K562 (cell line): ENCODE data around the gene GGPS1. TPM values are rescaled to one million over a fixed set of nuclear protein-coding genes. Genes with fewer than 3 reads are reported as not detected.

Experiments
- ATAC-seq: fragments of 200-7000 bp; cut with Tn5 transposase; 3 replicates; pipeline ENCODE4 v1.9.1; 2020; ENCODE audit warnings: moderate library complexity
- BruUV-seq: library from RNA; stranded (reverse); fragments of 400-500 nt; replicated peaks from 2 replicates; lab custom pipeline; 2021; lab: Mats Ljungman, UMichigan
- CTCF ChIA-PET: fragments of 300-600 bp; formaldehyde crosslinking; extraction: SDS; loops from one replicate; lab custom pipeline; 2021; ENCODE audit warnings: low intra/inter-chr PET ratio; lab: Yijun Ruan, JAX
- POLR2A ChIA-PET: fragments of 300-600, 350-650 bp; sonication (Branson Sonifier 250); formaldehyde crosslinking; extraction: SDS; loops from one replicate; lab custom pipeline; 2021; ENCODE audit warnings: antibody characterized with exemption, inconsistent platforms; lab: Yijun Ruan, JAX
- DNase-seq, 4 experiments: peaks; one replicate each; pipeline versions ENCODE4 v3.0.0 to v3.0.0-alpha.2; 2011 to 2018; ENCODE audit warnings: low spot score in 3 of 4, mixed read lengths in 3 of 4; ENCODE audit errors: extremely low read depth in 1 of 4
- FAIRE-seq: peaks from 2 replicates; lab custom pipeline; 2011; peaks lifted over from hg19 to GRCh38; lab: Jason Lieb, UNC
- H2AFZ ChIP-seq: 2 replicates; pipeline ENCODE4 v1.6.0; 2011; ENCODE audit warnings: low read depth, low read length, control low read depth, inconsistent platforms
- H3K27ac ChIP-seq: fragments of 200-600 bp; 3 replicates; pipeline ENCODE4 v1.8.0; 2011; ENCODE audit warnings: low read depth, mild to moderate bottlenecking, control low read depth, inconsistent platforms, low read length, moderate library complexity, mixed read lengths; ENCODE audit errors: extremely low read depth
- H3K27me3 ChIP-seq, 2 experiments: fragments of 300-600 bp in 1 of 2; 2 replicates in 1 of 2; 3 replicates in 1 of 2; pipeline versions ENCODE4 v1.6.0 to v1.8.0; 2011; ENCODE audit warnings: inconsistent platforms in 2 of 2, low read length in 2 of 2, mild to moderate bottlenecking in 1 of 2, mixed read lengths in 1 of 2, moderate library complexity in 1 of 2; ENCODE audit not compliant: control insufficient read depth in 2 of 2, insufficient read depth in 2 of 2
- H3K36me3 ChIP-seq: fragments of 300-600 bp; 3 replicates; pipeline ENCODE4 v1.8.0; 2011; ENCODE audit warnings: mild to moderate bottlenecking, low read length, inconsistent platforms; ENCODE audit not compliant: control insufficient read depth, insufficient read depth
- H3K4me1 ChIP-seq, 2 experiments: fragments of 200-600 bp in 1 of 2; replicated peaks in 1 of 2; 2 replicates in 1 of 2; 3 replicates in 1 of 2; pipeline versions ENCODE4 v1.5.1 to v1.8.0; 2011; ENCODE audit warnings: inconsistent platforms in 2 of 2, low read length in 2 of 2, mild to moderate bottlenecking in 1 of 2, mixed read lengths in 1 of 2, moderate library complexity in 1 of 2; ENCODE audit not compliant: control insufficient read depth in 2 of 2, insufficient read depth in 2 of 2
- H3K4me2 ChIP-seq: 2 replicates; pipeline ENCODE4 v1.6.1; 2011; ENCODE audit warnings: low read length, control low read depth, inconsistent platforms, mixed read lengths; ENCODE audit not compliant: insufficient read depth
- H3K4me3 ChIP-seq: fragments of 200-600 bp; sonication (generic), shearing (Covaris generic); 2 replicates; pipeline ENCODE4 v1.5.1; 2016; ENCODE audit warnings: control low read depth, inconsistent platforms
- H3K79me2 ChIP-seq: fragments of 200-600 bp; 3 replicates; pipeline ENCODE4 v1.8.0; 2011; ENCODE audit warnings: low read length, inconsistent platforms; ENCODE audit not compliant: control insufficient read depth, insufficient read depth
- H3K9ac ChIP-seq, 2 experiments: 2 replicates each; pipeline versions ENCODE4 v1.6.0 to v1.6.1; 2011; ENCODE audit warnings: low read depth in 2 of 2, low read length in 2 of 2, control low read depth in 1 of 2, inconsistent platforms in 1 of 2, mild to moderate bottlenecking in 1 of 2, mixed read lengths in 1 of 2; ENCODE audit not compliant: insufficient read depth in 1 of 2
- H3K9me1 ChIP-seq: one replicate; pipeline ENCODE4 v1.6.0; 2011; ENCODE audit warnings: inconsistent platforms, mild to moderate bottlenecking, low read length, moderate library complexity; ENCODE audit not compliant: control insufficient read depth, insufficient read depth
- H3K9me3 ChIP-seq: replicated peaks from 2 replicates; pipeline ENCODE4 v1.5.1; 2011; ENCODE audit warnings: low read depth, low read length, inconsistent platforms; ENCODE audit not compliant: control insufficient read depth, insufficient read depth
- H4K20me1 ChIP-seq: replicated peaks from 2 replicates; pipeline ENCODE4 v1.6.1; 2011; ENCODE audit warnings: low read length, inconsistent platforms, mixed read lengths; ENCODE audit not compliant: control insufficient read depth, insufficient read depth
- CTCF ChIP-seq, 3 experiments: IDR thresholded peaks in 2 of 3; conservative IDR thresholded peaks in 1 of 3; 2 replicates each; pipeline ENCODE4 v1.5.1; 2011 to 2012; ENCODE audit warnings: low read length in 3 of 3, mild to moderate bottlenecking in 3 of 3, control low read depth in 2 of 3, improper control_type of control experiment in 1 of 3, inconsistent platforms in 1 of 3, low read depth in 1 of 3, mixed read lengths in 1 of 3, moderate library complexity in 1 of 3; ENCODE audit not compliant: insufficient read depth in 2 of 3
- EGR1 ChIP-seq: fragments of 450-650 bp; conservative IDR thresholded peaks from 2 replicates; pipeline ENCODE4 v1.6.1; 2017; ENCODE audit warnings: mild to moderate bottlenecking
- WGBS: fragments of 100-300 bp; shearing (Covaris generic); methylation state at CpG from one replicate; pipeline ENCODE4 v1.1.6; 2016; ENCODE audit warnings: low coverage, mixed read lengths; ENCODE audit not compliant: insufficient coverage; ENCODE audit errors: missing lambda C conversion rate; 5-methylcytosine and 5-hydroxymethylcytosine counted together
- in situ Hi-C: fragments of 300-500 bp; cut with MboI; formaldehyde crosslinking; loops from 4 replicates; pipeline ENCODE4 v1.15.0; 2018; ENCODE audit warnings: inconsistent platforms, mixed read lengths
- intact Hi-C: fragments of 100-400 bp; cut with micrococcal nuclease; formaldehyde crosslinking; loops from 2 replicates; pipeline ENCODE4 v1.14.2; 2022
- polyA plus RNA-seq, 8 experiments: library from polyadenylated mRNA; depleted of rRNA in 4 of 8; stranded (reverse) in 5 of 8; unstranded in 3 of 8; fragments of >200 nt; fragmentation: Nextera tagmentation in 2 of 8; fragmentation: Illumina TruSeq in 1 of 8; extraction: Ambion mirVana in 2 of 8; extraction: Trizol in 1 of 8; gene quantifications; 2 replicates each; pipeline versions ENCODE4 v1.2.1 to v1.2.3, GENCODE V29; 2011 to 2014; ENCODE audit warnings: inconsistent platforms in 1 of 8, missing spikeins in 1 of 8
- total RNA-seq, 7 experiments: library from RNA; depleted of rRNA in 6 of 7; stranded (reverse); fragments of >200 nt in 6 of 7; fragmentation: Illumina TruSeq in 2 of 7; extraction: Trizol in 2 of 7; gene quantifications; 2 replicates each; pipeline versions ENCODE4 v1.2.1 to v1.2.3, GENCODE V29; 2011 to 2021; ENCODE audit warnings: low replicate concordance in 1 of 7

Gene GGPS1
- total and polyA plus RNA-seq, 9 of the 15 experiments (the other 6 are each of a cell fraction or from before 2014, with no cell fraction given), result 18.8 to 104 (median 56.3) TPM

GRCh38 chr1:235325854-235326253 lies 2.5 kb upstream of the GGPS1 start:
- ATAC-seq, result no peak
- Histone ChIP-seq H3K36me3 (peaks cover 35% of the 10 kb centered on the region; the same call in 2 of the 3 replicates), H3K4me3 (peak overlapping the region; percentile 82), H3K9ac (peak overlapping the region in 1 of 2 experiments; percentile 84; a peak in 2 of 4 replicates), H2AFZ (no peak overlapping the region), H3K27ac (peak overlapping the region; percentile 83; the same call in 1 of the 3 replicates), H4K20me1 (no peaks in the 10 kb centered on the region; the same call in 1 of the 2 replicates), H3K79me2 (peaks cover 91% of the 10 kb centered on the region), H3K27me3 (no peaks in the 10 kb centered on the region), H3K9me3 (no peaks in the 10 kb centered on the region), H3K9me1 (no peaks in the 10 kb centered on the region), H3K4me1 (peaks cover 5 to 16% of the 10 kb centered on the region in 2 experiments; a peak in 4 of 5 replicates), H3K4me2 (peak overlapping the region; percentile 56)
- ChIA-PET CTCF (interaction anchor here (0.7 kb wide), 2 partner anchors 38 to 91 kb away, joined by 3 to 4 read pairs; no protein-coding TSS in a partner anchor), POLR2A (interaction anchor here (0.6 to 5.0 kb wide), 4 partner anchors 10 to 579 kb away, joined by 3 to 38 read pairs (median 3); no protein-coding TSS in a partner anchor)
- in situ Hi-C loops (no loop called here), intact Hi-C loops (no loop called here)
- DNase-seq, result no peak
- FAIRE-seq, result no peak
- no TSS peak for BruUV-seq
- TF ChIP-seq CTCF (IDR thresholded peaks at IDR 0.05 in 2 of 3, conservative IDR thresholded peaks at IDR 0.05 in 1 of 3; ENCODE audit: insufficient read depth in 2 of 3, low read depth in 1 of 3, low read length in 3 of 3), result 0 out of 6 replicates have a peak, but pooled peaks of 1 of the 3 experiments have one; percentile 0
- no peak for TF ChIP-seq EGR1
- WGBS, result 4% methylated on average over 2 of the region's 2 CpGs
